Spinal cord (tissue), 10 donors: ENCODE data around the gene HNRNPC. TPM values are rescaled to one million over a fixed set of nuclear protein-coding genes. Genes with fewer than 3 reads are reported as not detected.

Experiments
- DNase-seq, 6 donors: peaks; one replicate each; pipeline versions ENCODE4 v3.0.0 to v3.0.0-alpha.2; 2013 to 2015; ENCODE audit warnings: low spot score in 6 of 6, low read depth in 4 of 6
- H3K27ac ChIP-seq: one replicate; pipeline ENCODE4 v1.5.1; 2013; ENCODE audit warnings: low read depth, low read length, control low read depth
- H3K27me3 ChIP-seq: one replicate; pipeline ENCODE4 v1.6.1; 2013; ENCODE audit warnings: low read length; ENCODE audit not compliant: control insufficient read depth, insufficient read depth
- H3K36me3 ChIP-seq: one replicate; pipeline ENCODE4 v1.6.1; 2013; ENCODE audit warnings: low read length; ENCODE audit not compliant: control insufficient read depth, insufficient read depth
- H3K4me1 ChIP-seq: one replicate; pipeline ENCODE4 v1.6.1; 2013; ENCODE audit warnings: low read length; ENCODE audit not compliant: control insufficient read depth, insufficient read depth
- H3K4me3 ChIP-seq: one replicate; pipeline ENCODE4 v1.5.1; 2013; ENCODE audit warnings: low read depth, low read length, control low read depth
- H3K9me3 ChIP-seq: one replicate; pipeline ENCODE4 v1.6.1; 2013; ENCODE audit warnings: low read length; ENCODE audit not compliant: control insufficient read depth, insufficient read depth
- WGBS: methylation state at CpG from one replicate; pipeline ENCODE4 v1.1.5; 2013; ENCODE audit warnings: missing lambda C conversion rate; ENCODE audit not compliant: insufficient coverage; 5-methylcytosine and 5-hydroxymethylcytosine counted together
- polyA plus RNA-seq, 2 donors: library from polyadenylated mRNA; unstranded; fragments of 120-200 nt; gene quantifications; one replicate each; pipeline ENCODE4 v1.2.1, GENCODE V29; 2013; ENCODE audit not compliant: insufficient read length in 2 of 2
- total RNA-seq, 2 donors: library from RNA; depleted of rRNA in 1 of 2; stranded (reverse); fragments of 120-200 nt in 1 of 2; fragments of >200 nt in 1 of 2; gene quantifications; one replicate each; pipeline versions ENCODE4 v1.2.3 to v1.2.4, GENCODE V29; 2013 to 2014
- donor health status: healthy.

Gene HNRNPC
- total and polyA plus RNA-seq, 4 donors = 492 to 536 (median 509) TPM

- H3K27me3 ChIP-seq = no peaks in the 10 kb centered on the region
- peaks cover 36% of the 10 kb centered on the region for H3K36me3 ChIP-seq
- no CpG with 5 or more reads among the region's 5 CpGs for WGBS
- H3K27ac ChIP-seq = no peak overlapping the region
- no peak overlapping the region for H3K4me3 ChIP-seq
- H3K4me1 ChIP-seq = no peaks in the 10 kb centered on the region
- no peaks in the 10 kb centered on the region for H3K9me3 ChIP-seq
- DNase-seq = no peak
Observed at GRCh38 chr14:21251215-21251614, 18.0 kb downstream of the HNRNPC start.

GRCh38 chr14:21248739-21249411, 20.4 kb downstream of the HNRNPC start:
- Histone ChIP-seq H3K27ac (no peak overlapping the region), H3K27me3 (no peaks in the 10 kb centered on the region), H3K4me3 (no peak overlapping the region), H3K9me3 (no peaks in the 10 kb centered on the region), H3K36me3 (peaks cover 40% of the 10 kb centered on the region), H3K4me1 (no peaks in the 10 kb centered on the region)
- no peak for DNase-seq
- 100% methylated on average over 3 of the region's 8 CpGs for WGBS

GRCh38 chr14:21248338-21248737, 20.9 kb downstream of the HNRNPC start:
- WGBS = no CpG with 5 or more reads among the region's 1 CpG
- peaks cover 35% of the 10 kb centered on the region for H3K36me3 ChIP-seq
- DNase-seq = no peak
- H3K27ac ChIP-seq = no peak overlapping the region
- no peaks in the 10 kb centered on the region for H3K27me3 ChIP-seq
- no peaks in the 10 kb centered on the region for H3K4me1 ChIP-seq
- no peaks in the 10 kb centered on the region for H3K9me3 ChIP-seq
- no peak overlapping the region for H3K4me3 ChIP-seq

GRCh38 chr14:21245813-21246212, 23.4 kb downstream of the HNRNPC start:
- Histone ChIP-seq H3K4me3 (no peak overlapping the region), H3K27ac (no peak overlapping the region), H3K9me3 (no peaks in the 10 kb centered on the region), H3K36me3 (peaks cover 21% of the 10 kb centered on the region), H3K27me3 (no peaks in the 10 kb centered on the region), H3K4me1 (no peaks in the 10 kb centered on the region)
- DNase-seq = no peak
- 95% methylated on average over 5 of the region's 7 CpGs for WGBS

- H3K27ac ChIP-seq = no peak overlapping the region
- H3K9me3 ChIP-seq = no peaks in the 10 kb centered on the region
- 87% methylated on average over 3 of the region's 7 CpGs for WGBS
- H3K36me3 ChIP-seq = peaks cover 17% of the 10 kb centered on the region
- no peak for DNase-seq
- no peaks in the 10 kb centered on the region for H3K27me3 ChIP-seq
- H3K4me1 ChIP-seq = no peaks in the 10 kb centered on the region
- no peak overlapping the region for H3K4me3 ChIP-seq
Observed at GRCh38 chr14:21244544-21244943, 24.7 kb downstream of the HNRNPC start.

GRCh38 chr14:21241218-21241819, 27.9 kb downstream of the HNRNPC start:
- WGBS = no CpG with 5 or more reads among the region's 1 CpG
- H3K9me3 ChIP-seq = no peaks in the 10 kb centered on the region
- H3K27me3 ChIP-seq = no peaks in the 10 kb centered on the region
- H3K4me1 ChIP-seq = no peaks in the 10 kb centered on the region
- peak in 4 of 6 donors; percentile 5 to 69 (median 28) for DNase-seq
- no peak overlapping the region for H3K27ac ChIP-seq
- no peak overlapping the region for H3K4me3 ChIP-seq
- H3K36me3 ChIP-seq = peaks cover 24% of the 10 kb centered on the region

- Histone ChIP-seq H3K27ac (no peak overlapping the region), H3K4me1 (no peaks in the 10 kb centered on the region), H3K36me3 (peaks cover 19% of the 10 kb centered on the region), H3K27me3 (no peaks in the 10 kb centered on the region), H3K9me3 (no peaks in the 10 kb centered on the region), H3K4me3 (no peak overlapping the region)
- no peak for DNase-seq
- WGBS = 100% methylated on average over 1 of the region's 2 CpGs
Observed at GRCh38 chr14:21240417-21240816, 28.8 kb downstream of the HNRNPC start.

GRCh38 chr14:21238823-21239518, 30.3 kb downstream of the HNRNPC start:
- Histone ChIP-seq H3K4me1 (no peaks in the 10 kb centered on the region), H3K36me3 (peaks cover 16% of the 10 kb centered on the region), H3K4me3 (no peak overlapping the region), H3K27me3 (no peaks in the 10 kb centered on the region), H3K9me3 (no peaks in the 10 kb centered on the region), H3K27ac (no peak overlapping the region)
- DNase-seq = no peak
- WGBS = no CpG with 5 or more reads among the region's 11 CpGs

GRCh38 chr14:21236948-21237797, 32.1 kb downstream of the HNRNPC start:
- no CpG with 5 or more reads among the region's 6 CpGs for WGBS
- Histone ChIP-seq H3K4me1 (no peaks in the 10 kb centered on the region), H3K4me3 (no peak overlapping the region), H3K36me3 (peaks cover 21% of the 10 kb centered on the region), H3K27me3 (no peaks in the 10 kb centered on the region), H3K9me3 (no peaks in the 10 kb centered on the region), H3K27ac (no peak overlapping the region)
- no peak for DNase-seq
